ENCODE measurements around the gene ZP1. TPM values are rescaled to one million over a fixed set of nuclear protein-coding genes. Genes with fewer than 3 reads are reported as not detected.

Gene ZP1
- total RNA-seq, 1 experiment from 2014 or later, result not detected

GRCh38 chr11:60841797-60842667, 25.3 kb upstream of the ZP1 start, which contains the start of gene CCDC86:
Gene CCDC86, plus strand, starts transcription at chr11:60842113. Its CDS starts 12 bp downstream, at chr11:60842125.
- ChIA-PET CTCF (interaction anchor here (1.2 to 3.5 kb wide), 6 partner anchors 10 to 72 kb away, joined by 3 to 17 read pairs (median 6); partner anchors contain the start of gene TMEM109), POLR2A (no interaction called here)
- Mint-ChIP-seq H3K27ac (peak within 1 kb of the TSS; percentile 99), H3K4me3 (peak within 1 kb of the TSS; percentile 89), H3K36me3 (no peaks in the 10 kb centered on the region), H3K4me1 (peaks cover 33% of the 10 kb centered on the region), H3K9me3 (no peaks in the 10 kb centered on the region), H3K27me3 (ENCODE audit: low read depth) (peaks cover 2% of the 10 kb centered on the region; the same call in 1 of the 2 replicates)
- DNase-seq (ENCODE audit: low spot score), result peak; percentile 97
- peak; percentile 86 for ATAC-seq
- TF ChIP-seq ARID4B (CRISPR knock-in tag; IDR thresholded peaks at IDR 0.05; ENCODE audit: borderline replicate concordance) (peak; percentile 97; the same call in 1 of the 2 replicates), E2F1 (CRISPR knock-in tag; IDR thresholded peaks at IDR 0.05) (peak; percentile 75; the same call in 1 of the 2 replicates), ZNF396 (CRISPR knock-in tag; IDR thresholded peaks at IDR 0.05; ENCODE audit: borderline replicate concordance) (no peak), ZNF423 (CRISPR knock-in tag; IDR thresholded peaks at IDR 0.05) (no peak), USF2 (CRISPR knock-in tag; IDR thresholded peaks at IDR 0.05) (peak; percentile 81), CBFB (CRISPR knock-in tag; IDR thresholded peaks at IDR 0.05; ENCODE audit: low read depth) (no peak), CDX4 (CRISPR knock-in tag; IDR thresholded peaks at IDR 0.05; ENCODE audit: borderline replicate concordance) (no peak), USF1 (CRISPR knock-in tag; IDR thresholded peaks at IDR 0.05) (peak; percentile 81), IRF1 (CRISPR knock-in tag; IDR thresholded peaks at IDR 0.05) (no peak), SP1 (CRISPR knock-in tag; conservative IDR thresholded peaks at IDR 0.05) (peak; percentile 97), NFATC4 (CRISPR knock-in tag; IDR thresholded peaks at IDR 0.05) (no peak), PRRX2 (CRISPR knock-in tag; IDR thresholded peaks at IDR 0.05) (no peak), IRF2 (CRISPR knock-in tag; IDR thresholded peaks at IDR 0.05; ENCODE audit: borderline replicate concordance, low read depth) (no peak), GTF2I (CRISPR knock-in tag; conservative IDR thresholded peaks at IDR 0.05) (no peak), FOXP4 (CRISPR knock-in tag; IDR thresholded peaks at IDR 0.05) (peak; percentile 81; the same call in 1 of the 2 replicates), ETV6 (CRISPR knock-in tag; IDR thresholded peaks at IDR 0.05) (peak; percentile 89), GABPB1 (CRISPR knock-in tag; IDR thresholded peaks at IDR 0.05) (peak; percentile 80), ZNF138 (CRISPR knock-in tag; conservative IDR thresholded peaks at IDR 0.05) (no peak), ZNF512 (CRISPR knock-in tag; IDR thresholded peaks at IDR 0.05; ENCODE audit: borderline replicate concordance) (no peak)
- TF ChIP-seq, protein P1, sequence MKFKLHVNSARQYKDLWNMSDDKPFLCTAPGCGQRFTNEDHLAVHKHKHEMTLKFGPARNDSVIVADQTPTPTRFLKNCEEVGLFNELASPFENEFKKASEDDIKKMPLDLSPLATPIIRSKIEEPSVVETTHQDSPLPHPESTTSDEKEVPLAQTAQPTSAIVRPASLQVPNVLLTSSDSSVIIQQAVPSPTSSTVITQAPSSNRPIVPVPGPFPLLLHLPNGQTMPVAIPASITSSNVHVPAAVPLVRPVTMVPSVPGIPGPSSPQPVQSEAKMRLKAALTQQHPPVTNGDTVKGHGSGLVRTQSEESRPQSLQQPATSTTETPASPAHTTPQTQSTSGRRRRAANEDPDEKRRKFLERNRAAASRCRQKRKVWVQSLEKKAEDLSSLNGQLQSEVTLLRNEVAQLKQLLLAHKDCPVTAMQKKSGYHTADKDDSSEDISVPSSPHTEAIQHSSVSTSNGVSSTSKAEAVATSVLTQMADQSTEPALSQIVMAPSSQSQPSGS (CRISPR knock-in tag; IDR thresholded peaks at IDR 0.05; ENCODE audit: borderline replicate concordance, low read depth), result no peak
- TF ChIP-seq, protein P2, sequence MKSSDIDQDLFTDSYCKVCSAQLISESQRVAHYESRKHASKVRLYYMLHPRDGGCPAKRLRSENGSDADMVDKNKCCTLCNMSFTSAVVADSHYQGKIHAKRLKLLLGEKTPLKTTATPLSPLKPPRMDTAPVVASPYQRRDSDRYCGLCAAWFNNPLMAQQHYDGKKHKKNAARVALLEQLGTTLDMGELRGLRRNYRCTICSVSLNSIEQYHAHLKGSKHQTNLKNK (CRISPR knock-in tag; IDR thresholded peaks at IDR 0.05), result no peak
